WTC11 (cell line): Measurements from ENCODE around the gene GSX2.

Source experiments
- E2F5 ChIP-seq: sonication (generic); formaldehyde crosslinking; IDR thresholded peaks from 2 replicates; pipeline ENCODE4 v1.8.1; 2022; ENCODE audit warnings: mild to moderate bottlenecking, moderate library complexity, missing genetic modification reagents
- TEAD4 ChIP-seq: sonication (generic); formaldehyde crosslinking; IDR thresholded peaks from 2 replicates; pipeline ENCODE4 v1.8.0; 2022; ENCODE audit warnings: mild to moderate bottlenecking, missing genetic modification reagents
- TP53 ChIP-seq: sonication (generic); formaldehyde crosslinking; IDR thresholded peaks from 2 replicates; pipeline ENCODE4 v1.8.1; 2023; ENCODE audit warnings: mild to moderate bottlenecking, missing genetic modification reagents
- USF2 ChIP-seq: sonication (generic); formaldehyde crosslinking; IDR thresholded peaks from 2 replicates; pipeline ENCODE4 v1.8.1; 2023; ENCODE audit warnings: mild to moderate bottlenecking, missing genetic modification reagents, moderate library complexity
- ZNF138 ChIP-seq: sonication (generic); formaldehyde crosslinking; conservative IDR thresholded peaks from 2 replicates; pipeline ENCODE4 v1.8.1; 2022; ENCODE audit warnings: mild to moderate bottlenecking, moderate library complexity, missing genetic modification reagents
- ZNF425 ChIP-seq: fragments of 250-450 bp; sonication (Bioruptor Pico); conservative IDR thresholded peaks from 2 replicates; pipeline ENCODE4 v1.9.0; 2021; ENCODE audit warnings: mild to moderate bottlenecking
- TF ChIP-seq, protein P1 (sequence below): fragments of 200-600 bp; IDR thresholded peaks from 2 replicates; pipeline ENCODE4 v1.8.0; 2022; ENCODE audit warnings: antibody characterized with exemption

- TF ChIP-seq USF2 (no peak), TP53 (CRISPR knock-in tag) (no peak), TEAD4 (CRISPR knock-in tag) (no peak), ZNF138 (CRISPR knock-in tag) (no peak), ZNF425 (CRISPR knock-in tag) (no peak), E2F5 (CRISPR knock-in tag) (no peak)
- TF ChIP-seq, protein P1, sequence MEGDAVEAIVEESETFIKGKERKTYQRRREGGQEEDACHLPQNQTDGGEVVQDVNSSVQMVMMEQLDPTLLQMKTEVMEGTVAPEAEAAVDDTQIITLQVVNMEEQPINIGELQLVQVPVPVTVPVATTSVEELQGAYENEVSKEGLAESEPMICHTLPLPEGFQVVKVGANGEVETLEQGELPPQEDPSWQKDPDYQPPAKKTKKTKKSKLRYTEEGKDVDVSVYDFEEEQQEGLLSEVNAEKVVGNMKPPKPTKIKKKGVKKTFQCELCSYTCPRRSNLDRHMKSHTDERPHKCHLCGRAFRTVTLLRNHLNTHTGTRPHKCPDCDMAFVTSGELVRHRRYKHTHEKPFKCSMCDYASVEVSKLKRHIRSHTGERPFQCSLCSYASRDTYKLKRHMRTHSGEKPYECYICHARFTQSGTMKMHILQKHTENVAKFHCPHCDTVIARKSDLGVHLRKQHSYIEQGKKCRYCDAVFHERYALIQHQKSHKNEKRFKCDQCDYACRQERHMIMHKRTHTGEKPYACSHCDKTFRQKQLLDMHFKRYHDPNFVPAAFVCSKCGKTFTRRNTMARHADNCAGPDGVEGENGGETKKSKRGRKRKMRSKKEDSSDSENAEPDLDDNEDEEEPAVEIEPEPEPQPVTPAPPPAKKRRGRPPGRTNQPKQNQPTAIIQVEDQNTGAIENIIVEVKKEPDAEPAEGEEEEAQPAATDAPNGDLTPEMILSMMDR, result no peak
Measured at GRCh38 chr4:54055494-54055893, 44.5 kb upstream of the GSX2 start.
